GM19468 (cell line): ENCODE measurements around the gene CYP2C19.
"Not testable (repeated sequence)": the region's sequence is repeated elsewhere in the genome, so short reads cannot be mapped to it uniquely, and the experiment has no call there.

ENCODE experiments used
- ATAC-seq: cut with Tn5 transposase; IDR thresholded peaks from one replicate; pipeline ENCODE4 v1.9.1; 2021; ENCODE audit warnings: mild to moderate bottlenecking, moderate library complexity, moderate number of reproducible peaks; ENCODE audit not compliant: unreplicated experiment; ENCODE audit errors: extremely low read depth

CYP2C19 gene

GRCh38 chr10:94762393-94762792, at the start of gene CYP2C19:
Gene CYP2C19, plus strand, starts transcription at chr10:94762681. Its CDS starts 25 bp downstream, at chr10:94762706.
- no peak for ATAC-seq

- ATAC-seq, result no peak
Observed at GRCh38 chr10:94725871-94726270, 36.6 kb upstream of the CYP2C19 start.

DNA sequence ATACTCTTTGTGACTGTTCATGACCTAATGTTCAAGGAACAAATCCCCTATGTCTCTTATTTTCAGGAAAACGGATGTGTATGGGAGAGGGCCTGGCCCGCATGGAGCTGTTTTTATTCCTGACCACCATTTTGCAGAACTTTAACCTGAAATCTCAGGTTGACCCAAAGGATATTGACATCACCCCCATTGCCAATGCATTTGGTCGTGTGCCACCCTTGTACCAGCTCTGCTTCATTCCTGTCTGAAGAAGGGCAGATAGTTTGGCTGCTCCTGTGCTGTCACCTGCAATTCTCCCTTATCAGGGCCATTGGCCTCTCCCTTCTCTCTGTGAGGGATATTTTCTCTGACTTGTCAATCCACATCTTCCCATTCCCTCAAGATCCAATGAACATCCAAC, 27.3 kb upstream of the CYP2C19 start:
- no peak for ATAC-seq

DNA sequence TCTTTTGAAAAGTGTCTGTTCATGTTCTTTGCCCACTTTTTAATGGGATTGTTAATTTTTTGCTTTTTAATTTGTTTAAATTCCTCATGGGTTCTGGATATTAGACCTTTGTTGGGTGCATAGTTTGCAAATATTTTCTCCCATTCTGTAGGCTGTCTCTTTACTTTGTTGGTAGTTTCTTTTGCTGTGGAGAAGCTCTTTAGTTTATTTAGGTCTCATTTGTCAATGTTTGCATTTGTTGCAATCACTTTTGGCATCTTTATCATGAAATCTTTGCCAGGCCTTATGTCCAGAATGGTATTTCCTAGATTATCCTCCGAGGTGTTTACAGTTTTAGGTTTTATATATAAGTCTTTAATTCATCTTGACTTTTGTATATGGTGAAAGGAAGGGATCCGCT, 23.9 kb upstream of the CYP2C19 start:
- no peak for ATAC-seq

- ATAC-seq, result no peak
Observed at GRCh38 chr10:94747137-94747536, 15.3 kb upstream of the CYP2C19 start.

GRCh38 chr10:94747838-94748237, 14.6 kb upstream of the CYP2C19 start:
- ATAC-seq, result no peak

DNA sequence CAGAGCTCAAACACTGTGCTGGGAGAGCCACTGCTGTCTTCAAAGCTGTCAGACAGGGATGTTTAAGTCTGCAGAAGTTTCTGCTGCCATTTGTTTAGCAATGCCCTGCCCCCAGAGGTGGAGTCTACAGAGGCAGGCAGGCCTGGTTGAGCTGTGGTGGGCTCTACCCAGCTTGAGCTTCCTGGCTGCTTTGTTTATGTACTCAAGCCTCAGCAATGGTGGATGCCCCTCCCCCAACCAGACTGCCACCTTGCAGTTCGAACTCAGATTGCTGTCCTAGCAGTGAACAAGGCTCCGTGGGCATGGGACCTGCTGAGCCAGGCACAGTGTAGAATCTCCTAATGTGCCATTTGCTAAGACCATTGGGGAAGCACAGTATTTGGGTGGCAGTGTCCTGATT, 4.6 kb upstream of the CYP2C19 start:
- ATAC-seq, result no peak

- no peak for ATAC-seq
Observed at GRCh38 chr10:94760586-94761178, 1.8 kb upstream of the CYP2C19 start.

- not testable (repeated sequence) for ATAC-seq
Observed at GRCh38 chr10:94775425-94775824, 12.9 kb downstream of the CYP2C19 start.

GRCh38 chr10:94777886-94778458, 15.5 kb downstream of the CYP2C19 start:
- no peak for ATAC-seq

GRCh38 chr10:94780844-94781243, 18.4 kb downstream of the CYP2C19 start:
- ATAC-seq, result no peak

- ATAC-seq, result no peak
Observed at GRCh38 chr10:94784256-94784655, 21.8 kb downstream of the CYP2C19 start.

DNA sequence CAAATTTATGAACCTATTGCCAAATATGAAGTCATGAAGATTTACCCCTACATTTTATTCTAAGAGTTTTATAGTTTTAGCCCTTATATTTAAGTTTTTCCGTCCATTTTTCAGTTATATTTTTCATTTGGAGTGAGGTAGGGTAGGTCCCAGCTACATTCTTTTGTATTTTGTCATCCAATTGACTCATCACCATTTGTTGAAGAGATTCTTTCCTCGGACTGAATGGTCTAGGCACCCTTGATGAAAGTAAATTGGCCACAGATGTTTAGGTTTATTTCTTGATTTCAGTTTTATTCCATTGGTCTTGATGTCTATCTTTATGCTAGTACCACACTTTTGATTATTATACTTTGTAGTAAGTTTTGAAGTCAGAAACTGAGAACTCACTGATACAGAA, 22.7 kb downstream of the CYP2C19 start:
- ATAC-seq, result no peak

DNA sequence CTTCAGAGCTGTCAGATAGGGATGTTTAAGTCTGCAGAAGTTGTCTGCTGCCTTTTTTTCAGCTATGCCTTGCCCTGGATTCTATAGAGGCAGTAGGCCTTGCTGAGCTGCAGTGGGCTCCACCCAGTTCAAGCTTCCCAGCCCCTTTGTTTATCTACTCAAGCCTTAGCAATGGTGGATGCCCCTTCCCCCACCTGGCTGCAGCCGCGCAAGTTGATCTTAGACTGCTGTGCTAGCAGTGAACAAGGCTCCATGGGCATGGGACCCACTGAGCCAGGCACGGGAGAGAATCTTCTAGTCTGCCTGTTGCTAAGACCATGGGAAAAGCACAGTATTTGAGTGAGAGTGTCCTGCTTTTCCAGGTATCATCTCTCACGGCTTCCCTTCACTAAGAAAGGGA, 38.1 kb downstream of the CYP2C19 start:
- not testable (repeated sequence) for ATAC-seq

GRCh38 chr10:94803307-94803706, 40.8 kb downstream of the CYP2C19 start:
- ATAC-seq, result no peak

GRCh38 chr10:94830025-94830424, 67.5 kb downstream of the CYP2C19 start:
- ATAC-seq, result not testable (repeated sequence)

GRCh38 chr10:94846204-94846603, 83.7 kb downstream of the CYP2C19 start:
- no peak for ATAC-seq

DNA sequence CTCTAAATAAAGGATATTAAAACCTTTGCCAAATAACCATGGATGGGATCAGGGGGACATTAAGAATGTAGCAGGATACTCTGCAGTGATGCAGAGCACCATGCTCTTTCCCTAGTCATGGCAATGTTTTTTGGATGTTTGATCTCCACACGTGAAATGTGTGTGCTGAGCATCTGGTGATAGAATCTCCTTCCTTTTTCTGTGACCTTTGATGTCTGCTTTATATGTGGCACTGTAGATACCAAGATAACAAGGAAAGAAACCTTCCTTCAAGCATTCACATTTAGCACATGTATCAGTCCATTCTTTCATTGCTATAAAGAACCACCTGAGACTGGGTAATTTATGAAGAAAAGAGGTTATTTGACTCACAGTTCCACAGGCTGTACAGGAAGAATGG, 88.3 kb downstream of the CYP2C19 start:
- ATAC-seq, result no peak

DNA sequence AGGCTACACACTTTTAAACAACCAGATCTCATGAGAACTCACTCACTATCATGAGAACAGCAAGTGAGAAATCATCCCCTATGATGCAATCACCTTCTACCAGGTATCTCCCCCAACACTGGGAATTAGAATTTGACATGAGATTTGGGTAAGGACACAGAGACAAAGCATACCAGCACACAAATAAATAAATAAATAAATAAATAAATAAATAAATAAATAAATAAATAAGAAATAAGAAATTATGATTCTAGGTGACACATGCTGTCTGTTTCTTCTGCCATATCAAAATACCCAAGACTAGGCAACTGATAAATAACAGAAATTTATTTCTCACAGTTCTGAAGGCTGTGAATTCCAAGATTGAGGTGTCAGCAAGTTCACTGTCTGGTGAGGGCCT, 88.8 kb downstream of the CYP2C19 start:
- no peak for ATAC-seq

DNA sequence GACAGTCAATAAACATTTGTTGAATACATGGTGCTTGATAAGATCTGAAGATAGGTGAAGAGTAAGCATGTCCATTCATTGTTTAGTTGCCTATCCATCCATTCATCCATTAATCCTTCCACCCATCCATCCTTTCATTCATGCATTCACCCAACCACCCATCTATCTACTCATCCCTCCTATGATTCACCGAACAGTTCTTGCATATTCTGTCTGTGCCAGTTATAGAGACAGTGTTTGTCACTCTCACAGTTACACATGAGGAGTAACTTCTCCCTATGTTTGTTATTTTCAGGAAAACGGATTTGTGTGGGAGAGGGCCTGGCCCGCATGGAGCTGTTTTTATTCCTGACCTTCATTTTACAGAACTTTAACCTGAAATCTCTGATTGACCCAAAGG, 90.0 kb downstream of the CYP2C19 start:
- ATAC-seq, result no peak

GRCh38 chr10:94853065-94853464, 90.6 kb downstream of the CYP2C19 start:
- no peak for ATAC-seq

DNA sequence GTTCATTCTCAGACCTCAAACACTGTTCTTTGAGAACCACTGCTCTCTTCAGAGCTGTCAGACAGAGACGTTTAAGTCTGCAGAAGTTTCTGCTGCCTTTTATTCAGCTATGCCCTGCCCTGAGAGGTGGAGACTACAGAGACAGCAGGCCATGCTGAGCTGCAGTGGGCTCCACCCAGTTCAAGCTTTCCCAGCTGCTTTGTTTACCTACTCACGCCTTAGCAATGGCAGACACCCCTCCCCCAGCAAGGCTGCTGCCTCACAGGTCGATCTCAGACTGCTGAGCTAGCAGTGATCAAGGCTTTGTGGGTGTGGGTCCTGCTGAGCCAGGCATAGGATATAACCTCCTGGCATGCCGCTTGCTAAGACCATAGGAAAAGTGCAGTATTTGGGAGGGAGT, 95.5 kb downstream of the CYP2C19 start:
- ATAC-seq, result no peak
